H9 (cell line): ENCODE measurements around the gene SLC2A4. TPM values are rescaled to one million over a fixed set of nuclear protein-coding genes. Genes with fewer than 3 reads are reported as not detected.

Experiments used
- DNase-seq: peaks from one replicate; pipeline ENCODE4 v3.0.0-alpha.2; 2017
- H2AFZ ChIP-seq: one replicate; pipeline ENCODE4 v1.6.1; 2013; ENCODE audit warnings: mild to moderate bottlenecking, low read length, control low read depth, moderate library complexity
- H2AK5ac ChIP-seq: 2 replicates; pipeline ENCODE4 v1.6.1; 2013; ENCODE audit warnings: low read length, control low read depth, mixed read lengths; ENCODE audit not compliant: insufficient read length
- H2BK120ac ChIP-seq: one replicate; pipeline ENCODE4 v1.6.1; 2013; ENCODE audit warnings: low read depth, mild to moderate bottlenecking, low read length, control low read depth, inconsistent platforms; ENCODE audit not compliant: poor library complexity, severe bottlenecking
- H2BK12ac ChIP-seq: 2 replicates; pipeline ENCODE4 v1.6.1; 2013; ENCODE audit warnings: low read length, control low read depth, mixed read lengths, low read depth; ENCODE audit not compliant: insufficient read length
- H2BK15ac ChIP-seq: 2 replicates; pipeline ENCODE4 v1.6.1; 2013; ENCODE audit warnings: low read depth, low read length, control low read depth
- H2BK20ac ChIP-seq: one replicate; pipeline ENCODE4 v1.6.1; 2013; ENCODE audit warnings: low read depth, mild to moderate bottlenecking, low read length, control low read depth, inconsistent platforms; ENCODE audit not compliant: poor library complexity, severe bottlenecking
- H2BK5ac ChIP-seq: 2 replicates; pipeline ENCODE4 v1.6.1; 2013; ENCODE audit warnings: low read length, control low read depth, mixed read lengths; ENCODE audit not compliant: insufficient read length
- H3K14ac ChIP-seq: 2 replicates; pipeline ENCODE4 v1.6.1; 2013; ENCODE audit warnings: low read length, control low read depth; ENCODE audit not compliant: insufficient read depth
- H3K18ac ChIP-seq: 2 replicates; pipeline ENCODE4 v1.6.1; 2013; ENCODE audit warnings: low read depth, mild to moderate bottlenecking, mixed read lengths, low read length, control low read depth; ENCODE audit not compliant: insufficient read length
- H3K23ac ChIP-seq: 2 replicates; pipeline ENCODE4 v1.6.1; 2013; ENCODE audit warnings: low read length, control low read depth, mixed read lengths, low read depth; ENCODE audit not compliant: insufficient read length
- H3K23me2 ChIP-seq: 2 replicates; pipeline ENCODE4 v1.6.1; 2013; ENCODE audit warnings: low read depth, mild to moderate bottlenecking, mixed read lengths, low read length, control low read depth; ENCODE audit not compliant: insufficient read length, poor library complexity, severe bottlenecking
- H3K27ac ChIP-seq: 2 replicates; pipeline ENCODE4 v1.5.1; 2013; ENCODE audit warnings: low read length, control low read depth, mixed read lengths, low read depth; ENCODE audit not compliant: insufficient read length
- H3K27me3 ChIP-seq: 2 replicates; pipeline ENCODE4 v1.6.1; 2013; ENCODE audit warnings: low read length, control low read depth, inconsistent platforms; ENCODE audit not compliant: insufficient read depth
- H3K4ac ChIP-seq: 2 replicates; pipeline ENCODE4 v1.6.1; 2013; ENCODE audit warnings: low read depth, mild to moderate bottlenecking, control low read depth, inconsistent platforms, low read length, moderate library complexity
- H3K4me1 ChIP-seq: 2 replicates; pipeline ENCODE4 v1.6.1; 2013; ENCODE audit warnings: low read length, control low read depth, inconsistent platforms; ENCODE audit not compliant: insufficient read depth
- H3K4me2 ChIP-seq: 2 replicates; pipeline ENCODE4 v1.6.1; 2013; ENCODE audit warnings: low read length, control low read depth, mixed read lengths; ENCODE audit not compliant: insufficient read length, insufficient read depth
- H3K56ac ChIP-seq: 2 replicates; pipeline ENCODE4 v1.6.1; 2013; ENCODE audit warnings: low read depth, mild to moderate bottlenecking, mixed read lengths, low read length, control low read depth; ENCODE audit not compliant: insufficient read length
- H3K79me1 ChIP-seq: 2 replicates; pipeline ENCODE4 v1.6.1; 2013; ENCODE audit warnings: low read depth, mild to moderate bottlenecking, moderate library complexity, low read length, control low read depth, inconsistent platforms; ENCODE audit not compliant: insufficient read depth, poor library complexity, severe bottlenecking
- H3K79me2 ChIP-seq: 2 replicates; pipeline ENCODE4 v1.6.1; 2013; ENCODE audit warnings: low read length, control low read depth, inconsistent platforms; ENCODE audit not compliant: insufficient read depth
- H3K9ac ChIP-seq: 2 replicates; pipeline ENCODE4 v1.6.1; 2013; ENCODE audit warnings: low read length, control low read depth, mixed read lengths; ENCODE audit not compliant: insufficient read length; ENCODE audit errors: extremely low read depth
- H3K9me3 ChIP-seq: one replicate; pipeline ENCODE4 v1.6.1; 2013; ENCODE audit warnings: low read depth, low read length, inconsistent platforms; ENCODE audit not compliant: control insufficient read depth
- H3T11ph ChIP-seq: one replicate; pipeline ENCODE4 v1.6.1; 2013; ENCODE audit warnings: mild to moderate bottlenecking, low read length, control low read depth, inconsistent platforms
- H4K20me1 ChIP-seq: one replicate; pipeline ENCODE4 v1.6.1; 2013; ENCODE audit not compliant: control insufficient read depth, insufficient read length, insufficient read depth
- H4K5ac ChIP-seq: 2 replicates; pipeline ENCODE4 v1.6.1; 2013; ENCODE audit warnings: low read depth, mild to moderate bottlenecking, mixed read lengths, low read length, control low read depth; ENCODE audit not compliant: insufficient read length
- H4K8ac ChIP-seq: replicated peaks from 2 replicates; pipeline ENCODE4 v1.6.1; 2013; ENCODE audit warnings: low read length, control low read depth, mixed read lengths, low read depth; ENCODE audit not compliant: insufficient read length
- H4K91ac ChIP-seq: 2 replicates; pipeline ENCODE4 v1.6.1; 2013; ENCODE audit warnings: low read depth, mild to moderate bottlenecking, moderate library complexity, mixed read lengths, low read length, control low read depth; ENCODE audit not compliant: insufficient read length
- H3K27ac Mint-ChIP-seq, 3 experiments: 2 replicates in 2 of 3; 3 replicates in 1 of 3; pipeline ENCODE4 v1.8.0; 2020 to 2021; ENCODE audit warnings: mixed read lengths in 3 of 3, mild to moderate bottlenecking in 1 of 3, moderate library complexity in 1 of 3
- H3K27me3 Mint-ChIP-seq: 2 replicates; pipeline ENCODE4 v1.8.0; 2021; ENCODE audit warnings: low read depth, mild to moderate bottlenecking, moderate library complexity, mixed read lengths
- H3K36me3 Mint-ChIP-seq, 3 experiments: 2 replicates in 2 of 3; 3 replicates in 1 of 3; pipeline ENCODE4 v1.8.0; 2020 to 2021; ENCODE audit warnings: low read depth in 3 of 3, mixed read lengths in 3 of 3; ENCODE audit not compliant: insufficient read depth in 1 of 3
- H3K4me1 Mint-ChIP-seq, 2 experiments: 2 replicates each; pipeline ENCODE4 v1.8.0; 2020; ENCODE audit warnings: mixed read lengths in 2 of 2
- H3K4me3 Mint-ChIP-seq, 2 experiments: 2 replicates in 1 of 2; 3 replicates in 1 of 2; pipeline ENCODE4 v1.8.0; 2020 to 2021; ENCODE audit warnings: mild to moderate bottlenecking in 2 of 2, mixed read lengths in 2 of 2, moderate library complexity in 1 of 2
- H3K9me3 Mint-ChIP-seq, 2 experiments: 2 replicates in 1 of 2; 3 replicates in 1 of 2; pipeline ENCODE4 v1.8.0; 2020; ENCODE audit warnings: mild to moderate bottlenecking in 2 of 2, mixed read lengths in 2 of 2, moderate library complexity in 1 of 2
- WGBS: extraction: QIAGEN DNeasy Blood & Tissue Kit; methylation state at CpG from one replicate; pipeline ENCODE4 v1.1.7; 2013; ENCODE audit warnings: missing lambda C conversion rate, low lambda C conversion rate, mixed read lengths; ENCODE audit not compliant: insufficient read length; ENCODE audit errors: extremely low coverage; 5-methylcytosine and 5-hydroxymethylcytosine counted together
- long read RNA-seq: library from polyadenylated mRNA; unstranded; transcript quantifications from one replicate; pipeline ENCODE4 v2.0.0, GENCODE V29; 2020
- total RNA-seq: library from RNA; stranded (reverse); gene quantifications from 2 replicates; pipeline ENCODE4 v1.2.1, GENCODE V29; 2021
- TF ChIP-seq, protein P1 (sequence below): fragments of 200-600 bp; sonication (generic); conservative IDR thresholded peaks from 3 replicates; pipeline ENCODE4 v1.8.0; 2021; ENCODE audit warnings: antibody characterized with exemption, mild to moderate bottlenecking

SLC2A4 gene
- 4.4 and 4.7 TPM in 2 replicates for total RNA-seq
- long read RNA-seq, partial matches to known transcripts = 1 of 11 reads
- long read RNA-seq, other reads (novel, unspliced or antisense) = 3 of 11 reads

GRCh38 chr17:7281074-7281952, at the start of gene SLC2A4:
Gene SLC2A4, plus strand, starts transcription at chr17:7281718. Its CDS starts 217 bp downstream, at chr17:7281935.
- H4K91ac ChIP-seq = no peak within 1 kb of the TSS
- no peak within 1 kb of the TSS for H3K56ac ChIP-seq
- H2BK5ac ChIP-seq = no peak within 1 kb of the TSS
- peak; percentile 99 for DNase-seq
- no peak within 1 kb of the TSS for H3T11ph ChIP-seq
- TF ChIP-seq, protein P1, sequence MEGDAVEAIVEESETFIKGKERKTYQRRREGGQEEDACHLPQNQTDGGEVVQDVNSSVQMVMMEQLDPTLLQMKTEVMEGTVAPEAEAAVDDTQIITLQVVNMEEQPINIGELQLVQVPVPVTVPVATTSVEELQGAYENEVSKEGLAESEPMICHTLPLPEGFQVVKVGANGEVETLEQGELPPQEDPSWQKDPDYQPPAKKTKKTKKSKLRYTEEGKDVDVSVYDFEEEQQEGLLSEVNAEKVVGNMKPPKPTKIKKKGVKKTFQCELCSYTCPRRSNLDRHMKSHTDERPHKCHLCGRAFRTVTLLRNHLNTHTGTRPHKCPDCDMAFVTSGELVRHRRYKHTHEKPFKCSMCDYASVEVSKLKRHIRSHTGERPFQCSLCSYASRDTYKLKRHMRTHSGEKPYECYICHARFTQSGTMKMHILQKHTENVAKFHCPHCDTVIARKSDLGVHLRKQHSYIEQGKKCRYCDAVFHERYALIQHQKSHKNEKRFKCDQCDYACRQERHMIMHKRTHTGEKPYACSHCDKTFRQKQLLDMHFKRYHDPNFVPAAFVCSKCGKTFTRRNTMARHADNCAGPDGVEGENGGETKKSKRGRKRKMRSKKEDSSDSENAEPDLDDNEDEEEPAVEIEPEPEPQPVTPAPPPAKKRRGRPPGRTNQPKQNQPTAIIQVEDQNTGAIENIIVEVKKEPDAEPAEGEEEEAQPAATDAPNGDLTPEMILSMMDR = no peak
- no peak within 1 kb of the TSS for H3K23ac ChIP-seq
- no peak within 1 kb of the TSS for H2BK120ac ChIP-seq
- H2BK20ac ChIP-seq = no peak within 1 kb of the TSS
- no peaks in the 10 kb centered on the region for H4K20me1 ChIP-seq
- peaks cover 12% of the 10 kb centered on the region for H3K23me2 ChIP-seq
- H3K79me2 ChIP-seq = no peaks in the 10 kb centered on the region
- H3K9me3 ChIP-seq = no peaks in the 10 kb centered on the region
- H2BK12ac ChIP-seq = no peak within 1 kb of the TSS
- no peak within 1 kb of the TSS for H3K27ac ChIP-seq
- H3K4me1 ChIP-seq = peaks cover 4% of the 10 kb centered on the region; the same call in 1 of the 2 replicates
- peaks cover 13% of the 10 kb centered on the region for H3K27me3 Mint-ChIP-seq
- H3K14ac ChIP-seq = peak within 1 kb of the TSS; percentile 55
- H3K27ac Mint-ChIP-seq = peak within 1 kb of the TSS in 1 of 3 experiments; percentile 55; a peak in 1 of 7 replicates
- no peaks in the 10 kb centered on the region for H3K9me3 Mint-ChIP-seq
- H3K4me2 ChIP-seq = peak within 1 kb of the TSS; percentile 75
- no peak within 1 kb of the TSS for H2BK15ac ChIP-seq
- no peak within 1 kb of the TSS for H4K8ac ChIP-seq
- H3K4me3 Mint-ChIP-seq = peak within 1 kb of the TSS; percentile 76 to 92
- no peak within 1 kb of the TSS for H2AK5ac ChIP-seq
- no peaks in the 10 kb centered on the region for H3K79me1 ChIP-seq
- peaks cover 2 to 14% (median 5%) of the 10 kb centered on the region in 3 experiments; a peak in 5 of 7 replicates for H3K36me3 Mint-ChIP-seq
- no peaks in the 10 kb centered on the region for H3K27me3 ChIP-seq
- no peak within 1 kb of the TSS for H2AFZ ChIP-seq
- H3K4me1 Mint-ChIP-seq = peaks cover 16 to 23% of the 10 kb centered on the region in 2 experiments
- H4K5ac ChIP-seq = no peak within 1 kb of the TSS
- no peak within 1 kb of the TSS for H3K4ac ChIP-seq
- peak within 1 kb of the TSS; percentile 41 for H3K9ac ChIP-seq
- no CpG with 5 or more reads among the region's 71 CpGs for WGBS
- H3K18ac ChIP-seq = peak within 1 kb of the TSS; percentile 41
